HG03575 (cell line): Measurements from ENCODE around the gene NLRP9.

Source experiments
- ATAC-seq: cut with Tn5 transposase; IDR thresholded peaks from one replicate; pipeline ENCODE4 v1.9.1; 2021; ENCODE audit not compliant: unreplicated experiment, insufficient number of reproducible peaks, low FRiP score; ENCODE audit errors: extremely low read depth

The NLRP9 gene

GRCh38 chr19:55690769-55691545 lies 47.2 kb downstream of the NLRP9 start:
- no peak for ATAC-seq

DNA sequence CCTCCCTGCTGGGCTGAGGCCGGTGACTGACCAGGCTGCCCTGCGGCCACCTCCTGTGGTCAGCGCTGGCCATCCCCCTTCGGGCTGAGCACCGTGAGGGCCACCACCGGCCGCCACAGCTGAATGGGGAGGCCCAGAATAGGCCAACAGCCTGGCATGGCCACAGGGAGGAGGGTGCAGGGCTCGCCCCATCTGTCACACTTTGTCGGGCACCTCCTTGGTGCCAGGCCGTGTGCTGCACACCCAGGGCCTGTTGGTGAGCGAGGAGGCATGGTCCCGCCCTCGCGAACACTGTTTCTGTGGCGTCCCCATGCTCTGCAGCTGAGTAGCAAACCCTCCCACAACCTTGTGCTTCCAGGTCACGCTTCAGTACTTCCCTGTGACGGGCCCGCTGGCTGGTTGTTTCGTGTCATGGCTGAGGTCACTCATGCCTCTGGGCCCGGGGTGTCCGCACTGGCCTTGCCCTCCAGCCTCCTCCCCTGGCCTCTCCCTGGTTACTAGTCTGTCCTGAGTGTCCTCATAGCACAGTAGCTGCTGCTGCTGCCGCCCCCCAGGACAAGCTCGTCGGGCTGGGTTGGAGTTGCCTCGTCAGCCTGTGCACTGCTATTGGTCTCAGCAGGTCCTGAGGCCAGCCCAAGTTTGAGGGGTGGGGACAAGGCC lies 48.0 kb downstream of the NLRP9 start:
- ATAC-seq: no peak

DNA sequence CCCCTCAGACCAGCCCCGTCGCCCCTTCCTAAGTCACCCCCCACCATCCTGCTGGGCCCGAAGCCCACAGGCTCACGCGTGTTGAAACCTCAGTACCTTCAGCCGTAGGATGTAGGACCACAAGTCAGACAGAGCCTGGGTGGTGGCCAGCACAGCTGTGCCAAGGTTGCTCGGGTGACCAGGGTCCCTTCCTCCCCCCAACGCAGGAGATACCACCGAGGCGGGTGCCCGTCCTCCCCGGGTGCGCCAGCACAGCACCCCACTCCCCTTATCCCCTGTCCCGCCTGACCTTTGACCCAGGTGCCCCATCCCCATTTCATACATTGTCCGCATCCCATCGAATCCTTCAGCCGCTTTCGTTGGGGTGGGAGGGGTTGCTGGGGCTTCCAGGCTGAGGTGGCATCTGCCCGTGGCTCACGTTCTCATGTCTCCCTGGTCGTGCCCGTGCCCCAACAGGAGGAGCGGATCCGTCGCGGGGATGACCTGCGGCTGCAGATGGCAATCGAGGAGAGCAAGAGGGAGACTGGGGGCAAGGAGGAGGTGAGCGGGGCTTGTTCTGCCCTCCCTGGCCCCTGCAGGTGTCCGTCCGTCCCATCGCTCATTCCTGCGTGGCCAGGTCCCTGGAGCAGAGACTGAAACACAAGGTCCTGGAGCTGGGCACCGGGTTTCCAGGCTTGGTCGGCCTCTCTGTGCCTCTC lies 48.6 kb downstream of the NLRP9 start:
- no peak for ATAC-seq

DNA sequence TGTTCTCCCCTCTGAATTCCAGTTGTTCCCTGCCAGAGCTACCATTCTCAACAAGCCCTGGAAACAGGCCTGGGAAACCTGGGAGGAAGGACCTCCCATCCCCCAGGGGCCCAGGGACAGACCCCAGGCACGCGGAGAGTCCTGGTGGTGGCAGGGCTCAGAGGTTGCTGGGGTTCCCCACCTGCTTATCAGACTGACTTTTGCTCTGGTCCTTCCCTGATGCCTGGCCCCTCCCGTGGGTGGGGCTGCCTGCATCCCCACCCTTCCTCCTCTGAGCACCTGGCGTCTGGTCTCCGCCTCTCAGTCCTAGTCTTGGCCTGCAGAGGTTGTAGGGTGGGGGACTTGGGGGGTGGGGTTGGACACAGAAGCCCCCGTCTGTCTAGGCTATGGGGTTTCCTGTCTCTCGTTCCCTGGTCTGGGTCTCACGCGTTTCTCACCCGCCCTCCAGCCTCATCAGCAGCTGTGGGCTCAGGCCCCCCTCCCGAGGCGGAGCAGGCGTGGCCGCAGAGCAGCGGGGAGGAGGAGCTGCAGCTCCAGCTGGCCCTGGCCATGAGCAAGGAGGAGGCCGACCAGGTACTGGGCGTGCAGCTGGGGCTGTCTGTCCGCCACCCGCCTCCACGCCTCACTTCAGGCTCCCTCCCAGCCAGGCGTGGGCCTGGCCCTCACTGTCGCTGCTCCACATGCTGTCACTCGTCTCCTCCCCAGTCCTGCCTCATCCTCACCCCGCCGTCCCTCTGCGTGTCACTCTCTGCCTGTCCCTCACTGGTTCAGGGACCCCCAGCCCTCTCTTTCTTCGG lies 49.6 kb downstream of the NLRP9 start:
- ATAC-seq: no peak

- ATAC-seq: no peak
Observed at GRCh38 chr19:55687281-55688201, 50.7 kb downstream of the NLRP9 start.

- ATAC-seq: no peak
Observed at GRCh38 chr19:55686311-55687050, 51.7 kb downstream of the NLRP9 start.

DNA sequence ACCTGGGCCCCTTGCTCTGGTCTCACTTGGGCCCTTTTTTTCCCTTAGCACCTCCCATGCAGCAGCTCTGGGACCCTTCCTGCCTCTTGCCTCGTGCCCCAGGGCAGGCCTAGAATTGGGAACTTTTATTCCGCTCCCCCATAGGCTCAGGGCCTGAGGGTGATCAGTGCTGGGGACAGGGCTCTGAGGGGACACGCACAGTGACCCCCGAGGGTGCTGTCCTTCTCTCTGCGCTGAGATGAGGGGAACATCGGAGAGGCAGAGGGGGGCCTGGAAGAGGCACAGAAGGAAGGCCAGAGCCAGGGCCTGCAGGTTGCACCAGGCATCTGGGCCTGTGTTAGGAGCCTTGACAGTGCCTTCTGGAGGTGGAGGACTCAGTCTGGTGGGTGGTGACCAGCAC lies 52.4 kb downstream of the NLRP9 start:
- ATAC-seq: no peak

GRCh38 chr19:55684946-55685681 lies 53.1 kb downstream of the NLRP9 start:
- ATAC-seq: no peak

DNA sequence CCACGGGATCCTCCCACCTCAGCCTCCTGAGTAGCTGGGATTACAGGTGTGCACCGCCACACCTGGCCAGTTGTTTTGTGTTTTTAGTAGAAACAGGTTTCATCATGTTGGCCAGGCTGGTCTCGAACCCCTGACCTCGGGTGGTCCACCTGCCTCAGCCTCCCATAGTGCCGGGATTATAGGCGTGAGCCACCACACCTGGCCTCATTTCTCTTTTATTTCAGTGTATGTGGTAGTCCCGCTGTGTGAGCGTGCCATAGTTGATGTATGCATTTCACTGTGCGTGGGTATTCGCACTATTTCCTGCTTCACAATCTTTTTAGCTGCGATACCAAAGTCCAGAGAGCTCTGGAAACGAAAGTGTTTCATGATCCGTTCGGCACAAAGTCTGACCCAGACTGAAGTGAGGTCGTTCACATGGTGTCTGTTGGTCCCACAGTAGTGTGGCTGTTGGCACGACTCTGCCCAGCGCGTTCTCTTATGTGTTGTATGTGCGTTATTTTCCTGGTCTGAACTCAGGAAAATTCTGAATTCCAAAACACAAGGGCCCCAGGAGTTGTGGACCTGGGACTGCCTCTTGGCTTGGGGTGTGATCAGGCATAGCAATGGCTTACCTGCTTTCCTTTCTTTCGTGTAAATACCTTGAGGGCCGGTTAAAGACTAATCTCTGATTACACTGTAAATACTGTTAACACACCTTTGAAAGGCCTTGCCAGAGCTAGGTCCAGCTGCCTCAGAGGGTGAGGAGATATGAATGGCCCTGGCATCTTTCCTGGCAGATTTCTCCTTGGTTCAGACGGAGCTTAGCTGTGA lies 54.5 kb downstream of the NLRP9 start:
- no peak for ATAC-seq

- ATAC-seq: no peak
Observed at GRCh38 chr19:55681131-55682092, 56.8 kb downstream of the NLRP9 start.

DNA sequence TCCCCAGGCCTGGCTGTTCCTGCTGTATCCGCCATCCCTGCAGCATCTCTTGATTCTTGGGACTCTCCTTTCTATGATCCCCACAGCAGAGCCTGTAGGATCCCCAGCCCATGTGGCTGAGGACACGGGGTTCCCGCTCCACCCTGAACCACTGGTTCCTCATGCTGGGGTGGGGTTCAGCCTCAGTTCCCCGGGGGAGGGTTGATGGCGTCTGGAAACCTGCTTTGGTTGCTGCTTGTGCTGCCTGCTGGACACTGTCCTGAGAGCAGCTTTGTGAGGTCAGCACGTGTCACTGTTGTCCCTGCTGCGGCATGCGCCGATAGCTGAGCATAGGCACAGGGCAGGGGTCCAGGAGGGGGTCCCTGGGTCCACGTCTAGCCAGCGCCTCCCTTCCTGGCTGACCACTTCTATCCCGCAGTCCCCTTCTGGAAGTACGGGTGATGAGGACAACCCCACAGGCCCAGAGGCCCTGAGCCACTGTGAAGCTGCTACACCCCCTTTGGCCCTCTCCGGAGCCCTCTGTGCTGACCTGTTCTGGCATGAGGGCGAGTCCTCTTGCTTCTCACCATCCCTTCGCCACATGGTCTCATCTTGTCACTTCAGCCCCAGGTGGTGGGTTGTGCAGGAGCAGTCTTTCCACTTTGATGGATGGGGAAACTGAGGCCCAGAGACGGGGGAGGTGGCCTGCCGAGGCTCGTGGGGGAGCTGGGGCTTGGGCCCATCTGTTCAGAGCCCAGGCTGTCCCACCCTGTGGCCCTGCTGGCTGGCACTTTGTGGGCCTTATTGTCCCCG lies 57.7 kb downstream of the NLRP9 start:
- no peak for ATAC-seq

GRCh38 chr19:55679343-55680257 lies 58.6 kb downstream of the NLRP9 start:
- no peak for ATAC-seq

- ATAC-seq: peak; percentile 45
Observed at GRCh38 chr19:55678121-55678671, 60.0 kb downstream of the NLRP9 start.
